NB4 (cell line): ENCODE measurements around the gene FUT3.
A peak's percentile ranks its signal among the peaks of the same experiment; 100 is the strongest.

Source experiments
- DNase-seq: peaks from one replicate; pipeline ENCODE4 v3.0.0; 2010; ENCODE audit warnings: low read depth
- H3K4me3 ChIP-seq: one replicate; pipeline ENCODE4 v1.5.1; 2011; ENCODE audit warnings: mild to moderate bottlenecking, low read depth, low read length, moderate library complexity
- MYC ChIP-seq: IDR thresholded peaks from 2 replicates; pipeline ENCODE4 v1.6.1; 2011; ENCODE audit warnings: low read depth, low read length
- POLR2A ChIP-seq: IDR thresholded peaks from 2 replicates; pipeline ENCODE4 v1.6.1; 2011; ENCODE audit warnings: mild to moderate bottlenecking; ENCODE audit not compliant: insufficient read length; ENCODE audit errors: extremely low read depth
- TF ChIP-seq, protein P1 (sequence below): IDR thresholded peaks from one replicate; pipeline ENCODE4 v1.5.1; 2012; ENCODE audit warnings: low read depth, low read length
- TF ChIP-seq, protein P2 (sequence below): IDR thresholded peaks from 2 replicates; pipeline ENCODE4 v1.6.1; 2011; ENCODE audit warnings: low read depth, low read length

The FUT3 gene

DNA sequence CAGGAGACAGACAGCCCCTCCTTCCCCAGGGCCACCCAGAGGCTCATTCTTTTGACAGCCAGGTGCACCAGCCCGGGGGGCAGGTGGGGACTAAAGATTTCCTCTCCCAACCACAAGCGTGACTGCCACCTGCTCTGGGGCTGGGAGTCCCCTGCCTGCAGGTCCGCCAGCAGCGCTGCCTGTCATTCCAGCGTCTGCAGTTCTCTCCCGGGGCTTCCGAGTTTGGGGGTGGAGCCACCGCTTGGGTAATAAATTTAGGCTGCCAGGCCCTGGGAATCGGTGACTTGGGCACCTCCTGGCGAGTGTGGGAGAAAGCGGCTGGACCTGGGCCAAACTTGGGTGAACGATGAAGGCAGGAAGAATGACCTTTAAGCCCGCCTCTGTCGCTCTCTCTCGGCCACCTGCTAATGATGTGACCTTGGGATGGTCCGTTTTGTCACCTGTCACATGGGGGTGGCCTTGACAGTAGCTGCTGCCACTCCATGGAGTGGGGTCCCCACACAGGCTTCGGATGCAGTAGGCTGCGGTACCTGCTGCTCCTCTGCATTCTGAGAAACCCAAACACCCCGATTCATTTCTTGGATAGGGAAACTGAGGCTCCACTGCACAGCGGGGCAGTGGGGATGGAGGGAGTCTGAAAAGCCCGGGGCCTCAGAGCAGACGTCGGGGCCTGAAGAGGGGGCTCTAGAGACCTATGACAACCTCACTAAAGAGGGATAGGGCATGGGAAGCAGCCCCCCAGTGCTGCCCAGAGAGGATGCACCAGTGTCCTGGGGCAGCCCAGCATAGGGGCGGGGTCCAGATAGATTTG is 24.5 kb downstream of the FUT3 start:
- no peak overlapping the region for H3K4me3 ChIP-seq
- TF ChIP-seq MYC (no peak), POLR2A (no peak)
- TF ChIP-seq, protein P1, sequence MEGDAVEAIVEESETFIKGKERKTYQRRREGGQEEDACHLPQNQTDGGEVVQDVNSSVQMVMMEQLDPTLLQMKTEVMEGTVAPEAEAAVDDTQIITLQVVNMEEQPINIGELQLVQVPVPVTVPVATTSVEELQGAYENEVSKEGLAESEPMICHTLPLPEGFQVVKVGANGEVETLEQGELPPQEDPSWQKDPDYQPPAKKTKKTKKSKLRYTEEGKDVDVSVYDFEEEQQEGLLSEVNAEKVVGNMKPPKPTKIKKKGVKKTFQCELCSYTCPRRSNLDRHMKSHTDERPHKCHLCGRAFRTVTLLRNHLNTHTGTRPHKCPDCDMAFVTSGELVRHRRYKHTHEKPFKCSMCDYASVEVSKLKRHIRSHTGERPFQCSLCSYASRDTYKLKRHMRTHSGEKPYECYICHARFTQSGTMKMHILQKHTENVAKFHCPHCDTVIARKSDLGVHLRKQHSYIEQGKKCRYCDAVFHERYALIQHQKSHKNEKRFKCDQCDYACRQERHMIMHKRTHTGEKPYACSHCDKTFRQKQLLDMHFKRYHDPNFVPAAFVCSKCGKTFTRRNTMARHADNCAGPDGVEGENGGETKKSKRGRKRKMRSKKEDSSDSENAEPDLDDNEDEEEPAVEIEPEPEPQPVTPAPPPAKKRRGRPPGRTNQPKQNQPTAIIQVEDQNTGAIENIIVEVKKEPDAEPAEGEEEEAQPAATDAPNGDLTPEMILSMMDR, result no peak
- TF ChIP-seq, protein P2, sequence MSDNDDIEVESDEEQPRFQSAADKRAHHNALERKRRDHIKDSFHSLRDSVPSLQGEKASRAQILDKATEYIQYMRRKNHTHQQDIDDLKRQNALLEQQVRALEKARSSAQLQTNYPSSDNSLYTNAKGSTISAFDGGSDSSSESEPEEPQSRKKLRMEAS, result no peak
- peak; percentile 40 for DNase-seq

DNA sequence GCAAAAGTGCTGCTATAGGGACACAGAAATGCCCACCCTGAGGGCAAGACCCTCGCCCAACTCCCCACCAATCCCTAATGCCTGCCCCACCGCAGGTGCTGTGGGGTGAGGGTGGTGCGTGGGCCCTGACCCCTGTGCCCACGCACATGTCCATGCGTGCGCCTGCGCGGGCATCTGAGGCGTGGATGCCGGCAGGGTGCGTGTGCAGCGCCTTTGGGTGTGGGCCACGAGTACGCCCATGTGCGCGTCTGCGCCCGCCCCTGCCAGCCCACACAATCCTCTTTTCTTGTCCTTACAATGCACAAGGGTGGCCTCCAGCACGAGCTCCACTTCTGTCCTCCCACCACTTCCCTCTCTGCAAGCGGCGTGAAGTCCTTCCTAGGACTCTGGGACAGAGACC is 26.1 kb downstream of the FUT3 start:
- no peak overlapping the region for H3K4me3 ChIP-seq
- TF ChIP-seq, protein P1, result no peak
- TF ChIP-seq POLR2A (no peak), MYC (no peak)
- TF ChIP-seq, protein P2, result no peak
- DNase-seq, result no peak

DNA sequence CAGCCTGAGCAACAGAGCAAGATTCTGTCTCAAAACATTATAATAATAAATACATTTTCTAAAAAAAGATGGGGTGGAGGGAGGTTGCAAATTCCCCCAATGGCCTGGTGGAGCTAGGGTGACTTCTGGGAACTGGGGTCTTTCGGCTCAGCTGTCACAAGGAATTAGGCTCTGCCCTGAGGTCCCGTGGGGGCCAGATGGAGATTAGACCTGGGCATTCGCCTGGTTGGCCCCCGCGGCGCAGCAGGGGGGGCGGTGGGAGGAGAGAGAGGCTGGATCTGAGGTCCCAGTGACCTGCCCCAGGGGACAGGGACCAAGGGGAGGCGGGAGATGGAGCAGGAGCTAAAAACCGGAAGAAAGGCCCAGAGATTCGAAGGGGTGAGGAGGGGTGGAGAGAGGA is 26.5 kb downstream of the FUT3 start:
- TF ChIP-seq POLR2A, result no peak
- TF ChIP-seq, protein P1, result no peak
- TF ChIP-seq MYC, result no peak
- TF ChIP-seq, protein P2, result no peak
- no peak for DNase-seq
- no peak overlapping the region for H3K4me3 ChIP-seq

DNA sequence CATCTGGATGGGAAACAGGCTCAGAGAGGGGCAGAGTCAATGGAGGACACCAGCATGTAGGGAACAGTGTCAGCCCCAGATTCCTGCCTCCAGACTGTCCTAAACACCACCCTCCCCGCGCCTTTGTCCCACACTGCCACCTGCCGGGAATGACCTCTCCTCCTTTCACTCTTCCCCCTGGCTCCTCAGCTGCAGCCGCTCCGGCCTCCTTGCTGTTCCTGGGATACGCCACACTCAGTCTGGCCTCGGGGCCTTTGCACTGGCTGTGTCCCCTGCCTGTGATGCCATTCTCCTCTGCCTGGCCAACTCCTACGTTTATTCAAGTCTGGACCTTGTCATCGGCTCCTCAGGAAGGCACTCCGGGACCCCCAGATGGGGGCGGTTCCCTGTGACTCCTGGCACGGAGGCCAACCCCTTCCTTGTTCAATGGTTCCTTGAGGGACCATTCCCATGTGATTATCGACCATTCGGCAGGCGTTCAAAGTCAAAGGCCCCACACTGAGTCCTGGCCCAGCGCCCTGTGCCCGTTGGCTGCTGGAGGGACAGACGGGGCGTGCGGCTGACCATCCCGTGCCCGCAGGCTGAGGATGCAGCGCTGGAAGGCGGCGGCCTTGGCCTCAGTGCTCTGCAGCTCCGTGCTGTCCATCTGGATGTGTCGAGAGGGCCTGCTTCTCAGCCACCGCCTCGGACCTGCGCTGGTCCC is 27.5 kb downstream of the FUT3 start:
- TF ChIP-seq MYC, result no peak
- TF ChIP-seq, protein P2, result no peak
- TF ChIP-seq, protein P1, result peak; percentile 21
- H3K4me3 ChIP-seq, result no peak overlapping the region
- DNase-seq, result peak; percentile 38

DNA sequence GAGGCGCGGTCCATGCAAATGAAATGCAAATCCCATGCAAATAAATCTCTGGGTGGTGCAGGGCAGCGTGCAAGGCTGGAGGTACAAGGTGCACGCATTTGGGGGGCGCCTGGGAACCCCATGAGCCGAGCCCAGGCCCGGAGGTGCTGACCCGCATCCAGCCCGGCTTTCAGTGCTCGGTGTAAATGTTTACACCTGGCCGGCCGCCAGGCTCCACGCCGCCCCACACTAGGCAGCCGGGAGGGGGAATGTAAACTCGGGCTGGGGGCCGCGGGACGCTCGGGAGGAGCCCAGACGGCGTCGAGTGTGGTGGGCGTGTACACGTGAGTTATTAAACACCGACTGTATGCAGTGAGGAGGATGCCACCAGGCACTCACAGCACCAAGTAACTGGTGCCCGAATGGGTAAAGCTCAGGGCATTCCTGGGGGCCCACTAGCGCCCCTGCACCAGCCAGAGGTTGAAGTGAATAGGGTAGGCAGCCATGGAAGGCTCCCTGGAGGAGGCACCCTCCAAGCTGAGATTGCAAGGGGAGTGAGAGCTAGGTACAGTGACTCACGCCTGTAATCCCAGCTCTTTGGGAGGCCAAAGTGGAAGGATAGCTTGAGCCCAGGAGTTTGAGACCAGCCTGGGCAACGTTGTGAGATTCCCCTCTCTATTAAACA is 28.9 kb downstream of the FUT3 start:
- TF ChIP-seq MYC (no peak), POLR2A (no peak)
- TF ChIP-seq, protein P2, result no peak
- TF ChIP-seq, protein P1, result no peak
- no peak overlapping the region for H3K4me3 ChIP-seq
- no peak for DNase-seq
